GM12874 (cell line): ENCODE results near the gene SEC23A.
A peak's percentile ranks its signal among the peaks of the same experiment; 100 is the strongest.

ENCODE experiments used
- CTCF ChIP-seq: IDR thresholded peaks from 2 replicates; pipeline ENCODE4 v1.5.1; 2011; ENCODE audit warnings: low read depth, mild to moderate bottlenecking, control low read depth, low read length, moderate library complexity; ENCODE audit not compliant: insufficient read depth

SEC23A gene

GRCh38 chr14:39028620-39029019, 74.4 kb downstream of the SEC23A start:
- TF ChIP-seq CTCF, result no peak

GRCh38 chr14:39025810-39026627, 77.0 kb downstream of the SEC23A start:
- TF ChIP-seq CTCF, result no peak

GRCh38 chr14:39025250-39025809, 77.7 kb downstream of the SEC23A start:
- no peak for TF ChIP-seq CTCF

- TF ChIP-seq CTCF, result no peak
These were observed 78.8 kb downstream of the SEC23A start for GRCh38 chr14:39023939-39024871.

- TF ChIP-seq CTCF, result peak; percentile 32; the same call in 1 of the 2 replicates
These were observed 85.7 kb downstream of the SEC23A start for GRCh38 chr14:39017096-39018016.

- no peak for TF ChIP-seq CTCF
These were observed 86.3 kb downstream of the SEC23A start for GRCh38 chr14:39016733-39017095.
